GM21360 (cell line): Measurements from ENCODE around the gene GGCX.

ENCODE experiments used
- ATAC-seq: cut with Tn5 transposase; IDR thresholded peaks from one replicate; pipeline ENCODE4 v1.9.1; 2021; ENCODE audit warnings: mild to moderate bottlenecking, moderate library complexity; ENCODE audit not compliant: unreplicated experiment

The GGCX gene

DNA sequence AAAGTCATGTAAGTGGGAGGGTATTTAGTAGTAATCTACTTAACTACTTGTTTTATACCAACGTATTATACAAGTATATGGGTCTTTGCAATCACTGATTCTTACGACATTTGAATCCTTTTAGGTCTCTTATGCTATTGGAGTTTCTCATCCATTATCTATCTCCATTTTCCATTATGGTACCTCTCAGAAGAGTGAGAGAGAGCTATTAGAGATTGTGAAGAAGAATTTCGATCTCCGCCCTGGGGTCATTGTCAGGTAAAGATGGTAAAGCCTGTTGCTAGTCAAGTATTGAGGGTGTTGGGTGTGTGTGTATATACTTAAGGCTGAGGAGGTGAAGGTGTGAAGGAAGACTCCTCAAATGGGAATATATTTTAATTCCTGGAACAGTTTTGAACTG, 18.5 kb downstream of the GGCX start:
- ATAC-seq = no peak

- no peak for ATAC-seq
Observed at GRCh38 chr2:85541753-85542457, 19.4 kb downstream of the GGCX start.

GRCh38 chr2:85541262-85541661, 20.0 kb downstream of the GGCX start:
- no peak for ATAC-seq

DNA sequence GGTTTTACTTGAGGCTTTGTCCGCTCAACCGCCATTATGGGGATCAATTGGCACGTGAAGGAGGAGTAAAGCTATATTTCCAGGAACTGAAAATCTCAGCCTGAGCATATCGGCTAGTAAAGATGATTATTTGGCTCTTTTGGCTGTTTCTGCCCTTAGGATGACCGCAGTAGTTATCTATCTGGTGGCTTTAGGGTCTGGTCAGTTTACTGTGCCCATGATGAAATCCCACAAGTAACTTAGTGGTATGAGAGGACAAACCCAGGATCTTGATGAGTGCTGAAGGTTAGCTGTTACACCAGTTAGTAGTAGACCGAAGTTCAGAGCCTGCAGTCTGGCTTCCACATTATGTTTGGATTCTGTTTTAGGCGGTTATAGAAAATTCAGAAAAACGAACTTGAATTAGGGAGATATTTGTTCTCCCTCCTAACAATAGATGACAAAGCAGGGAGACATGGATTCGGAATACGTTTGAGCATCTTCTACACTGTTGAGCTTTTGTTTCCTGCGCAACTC, 21.1 kb downstream of the GGCX start:
- ATAC-seq = no peak

- peak; percentile 26 for ATAC-seq
Observed at GRCh38 chr2:85539361-85540132, 21.7 kb downstream of the GGCX start.

- ATAC-seq = peak; percentile 65
Observed at GRCh38 chr2:85538507-85539360, 22.6 kb downstream of the GGCX start, which contains the start of gene MAT2A. MAT2A (plus strand) TSS chr2:85539168; CDS start chr2:85539288, 120 bp downstream.

- ATAC-seq = no peak
Observed at GRCh38 chr2:85537600-85538506, 23.4 kb downstream of the GGCX start.

GRCh38 chr2:85536479-85536878, 24.8 kb downstream of the GGCX start:
- ATAC-seq = no peak

DNA sequence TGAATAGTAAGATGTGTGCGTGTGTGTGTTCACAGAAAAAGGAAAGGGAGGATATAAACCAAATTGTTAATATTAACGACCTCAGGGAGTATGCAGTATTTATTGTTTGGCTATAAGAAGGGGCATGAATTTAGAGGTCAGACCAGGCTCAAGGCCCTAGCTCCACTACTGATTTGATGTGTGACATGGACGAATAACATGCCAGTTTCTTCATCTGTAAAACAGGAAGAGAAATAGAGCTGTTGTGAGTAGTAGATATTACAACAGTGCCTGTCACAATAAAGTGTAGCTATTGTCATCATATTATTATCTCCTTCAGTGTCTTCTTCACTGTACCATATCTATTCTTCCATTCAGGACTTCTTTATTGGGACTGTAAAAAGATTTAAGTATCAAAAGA, 26.4 kb downstream of the GGCX start:
- ATAC-seq = no peak

GRCh38 chr2:85534099-85534498, 27.2 kb downstream of the GGCX start:
- ATAC-seq = no peak

GRCh38 chr2:85531589-85531988, 29.7 kb downstream of the GGCX start:
- ATAC-seq = no peak

DNA sequence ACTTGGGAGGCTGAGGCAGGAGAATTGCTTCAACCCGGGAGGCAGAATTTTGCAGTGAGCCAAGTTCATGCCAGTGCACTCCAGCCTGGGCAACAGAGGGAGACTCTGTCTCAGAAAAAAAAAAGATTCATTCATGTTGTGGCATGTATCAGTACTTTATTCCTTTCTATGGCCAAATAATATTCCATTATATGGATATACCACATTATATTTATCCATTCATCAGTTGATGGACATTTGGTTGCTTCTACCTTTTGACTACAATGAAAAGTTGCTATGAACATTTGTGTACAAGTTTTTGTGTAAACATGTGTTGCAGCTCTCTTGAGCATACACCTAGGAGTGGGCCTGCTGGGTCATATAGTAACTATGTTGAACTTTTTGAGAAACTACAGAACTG, 31.5 kb downstream of the GGCX start:
- no peak for ATAC-seq

DNA sequence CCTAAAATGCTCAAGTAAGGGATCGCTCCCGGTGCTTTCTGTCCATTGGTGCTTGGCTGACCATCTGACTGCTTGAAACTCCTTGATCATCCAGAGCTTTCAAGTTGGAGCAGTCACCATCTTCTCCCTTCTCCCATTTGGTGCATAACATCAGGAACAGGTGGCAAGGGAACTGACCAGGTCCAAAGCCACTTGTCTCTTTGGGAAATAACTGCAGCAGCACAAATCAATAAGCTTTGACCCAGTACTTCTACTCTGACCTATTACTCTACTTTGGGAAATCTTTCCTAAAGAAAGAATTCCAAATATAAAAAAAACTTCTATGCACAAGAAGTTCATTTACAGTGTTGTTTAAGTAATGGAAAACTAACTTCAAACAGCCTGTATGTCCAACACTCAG, 32.9 kb downstream of the GGCX start:
- no peak for ATAC-seq

GRCh38 chr2:85527787-85528186, 33.5 kb downstream of the GGCX start:
- no peak for ATAC-seq

DNA sequence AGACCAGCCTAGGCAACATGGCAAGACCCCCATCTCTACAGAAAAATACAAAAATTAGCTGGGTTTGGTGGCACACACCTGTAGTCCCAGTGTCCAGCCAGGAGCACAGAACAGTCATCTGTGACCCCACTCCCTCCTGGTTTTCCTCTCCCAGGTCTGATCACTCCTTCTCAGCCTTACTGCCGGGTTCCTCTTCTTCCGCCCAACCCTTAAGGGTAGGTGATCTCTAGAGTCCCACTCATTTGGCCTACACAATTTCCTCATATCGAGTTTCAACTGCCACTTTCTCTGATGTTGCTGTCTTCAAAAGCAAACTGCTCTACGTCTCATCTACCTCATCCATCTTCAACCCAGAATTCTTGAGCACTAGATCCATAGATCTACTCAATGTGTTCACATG, 35.7 kb downstream of the GGCX start:
- ATAC-seq = no peak

- no peak for ATAC-seq
Observed at GRCh38 chr2:85525029-85525428, 36.3 kb downstream of the GGCX start.

- ATAC-seq = no peak
Observed at GRCh38 chr2:85524336-85524908, 36.9 kb downstream of the GGCX start.

DNA sequence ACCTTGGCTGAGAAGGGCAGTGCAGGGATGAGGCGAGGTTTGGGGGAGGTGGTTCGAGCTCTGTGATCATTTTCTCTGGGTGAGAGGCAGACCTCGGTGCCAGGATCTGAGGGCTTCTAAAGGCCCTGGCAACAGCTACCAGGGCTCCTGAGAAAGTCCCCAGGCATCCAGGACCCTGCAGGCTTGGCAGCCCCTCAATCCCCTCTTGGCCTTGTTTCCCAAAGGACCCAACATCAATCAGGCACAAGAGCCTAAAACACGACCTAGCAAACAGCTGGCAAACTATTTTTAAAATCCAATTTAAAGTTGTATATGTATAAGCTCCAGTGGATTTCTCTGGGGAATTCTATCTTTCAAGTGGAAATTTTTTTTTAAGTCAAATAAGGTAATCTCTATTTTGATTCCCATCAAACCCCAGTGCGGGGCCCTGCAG, 37.4 kb downstream of the GGCX start:
- no peak for ATAC-seq

DNA sequence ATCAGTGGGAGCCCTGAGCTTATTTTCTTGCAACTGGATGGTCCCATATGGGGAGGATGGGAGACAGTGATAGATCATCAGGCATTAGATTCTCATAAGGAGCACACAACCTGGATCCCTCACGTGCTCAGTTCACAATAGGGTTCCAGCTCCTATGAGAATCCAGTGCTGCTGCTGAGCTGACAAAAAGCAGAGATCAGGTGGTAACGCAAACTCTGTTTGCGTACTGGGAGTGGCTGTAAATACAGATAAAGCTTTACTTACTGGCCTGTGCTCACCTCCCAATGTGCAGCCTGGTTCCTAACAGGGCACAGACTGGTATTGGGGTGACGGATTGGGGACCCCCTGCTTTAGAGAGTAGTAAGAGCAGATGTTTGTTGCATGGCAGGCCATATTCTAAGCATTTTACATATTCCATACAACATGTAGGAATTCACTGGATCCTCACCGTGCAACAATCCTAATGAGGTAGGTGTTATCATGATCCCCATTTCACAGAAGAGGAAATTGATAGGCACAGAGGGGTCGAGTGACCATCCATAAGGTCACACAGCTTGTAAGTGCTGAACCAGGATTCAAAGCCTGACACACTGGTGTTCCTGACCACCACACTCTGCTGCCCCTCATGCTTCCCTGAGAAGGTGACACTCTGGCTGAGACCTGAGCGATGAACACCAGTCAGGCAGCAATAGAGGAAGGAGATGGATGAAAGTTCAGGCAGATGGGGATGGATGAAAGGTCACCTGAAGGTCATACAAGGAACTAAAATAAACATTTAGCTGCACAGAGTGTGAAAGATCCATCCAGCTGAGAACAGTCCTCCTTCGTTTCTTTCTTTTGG, 38.0 kb downstream of the GGCX start:
- no peak for ATAC-seq
